Calu3 (cell line): ENCODE data around the gene LETM1. TPM values are rescaled to one million over a fixed set of nuclear protein-coding genes. Genes with fewer than 3 reads are reported as not detected.

Source experiments
- BruUV-seq: library from RNA; stranded (reverse); fragments of 400-500 nt; replicated peaks from 2 replicates; lab custom pipeline; 2021; lab: Mats Ljungman, UMichigan
- CTCF ChIA-PET: fragments of 300-600 bp; sonication (Branson Sonifier 250); formaldehyde crosslinking; loops from one replicate; lab custom pipeline; 2022; ENCODE audit warnings: antibody characterized with exemption; lab: Charles Lee
- DNase-seq: peaks from one replicate; pipeline ENCODE4 v3.0.0; 2022
- H3K27ac Mint-ChIP-seq: one replicate; pipeline ENCODE4 v1.8.0; 2022; ENCODE audit warnings: mixed read lengths; ENCODE audit not compliant: unreplicated experiment
- H3K27me3 Mint-ChIP-seq: one replicate; pipeline ENCODE4 v1.8.0; 2022; ENCODE audit warnings: mixed read lengths; ENCODE audit not compliant: unreplicated experiment
- H3K36me3 Mint-ChIP-seq: one replicate; pipeline ENCODE4 v1.8.0; 2022; ENCODE audit warnings: mild to moderate bottlenecking, moderate library complexity, mixed read lengths; ENCODE audit not compliant: insufficient read depth, unreplicated experiment
- H3K4me1 Mint-ChIP-seq: one replicate; pipeline ENCODE4 v1.8.0; 2022; ENCODE audit warnings: mild to moderate bottlenecking, low read depth, mixed read lengths; ENCODE audit not compliant: unreplicated experiment
- H3K4me3 Mint-ChIP-seq: one replicate; pipeline ENCODE4 v1.8.0; 2022; ENCODE audit warnings: mild to moderate bottlenecking, low read depth, moderate library complexity, mixed read lengths; ENCODE audit not compliant: unreplicated experiment
- H3K9me3 Mint-ChIP-seq: one replicate; pipeline ENCODE4 v1.8.0; 2022; ENCODE audit warnings: low read depth, mixed read lengths; ENCODE audit not compliant: unreplicated experiment
- CTCF ChIP-seq: fragments of 200-600 bp; IDR thresholded peaks from one replicate; pipeline ENCODE4 v1.8.0; 2022; ENCODE audit warnings: antibody characterized with exemption; ENCODE audit not compliant: unreplicated experiment
- intact Hi-C: fragments of 100-400 bp; cut with micrococcal nuclease; formaldehyde crosslinking; loops from one replicate; pipeline ENCODE4 v1.10.0; 2022; ENCODE audit not compliant: unreplicated experiment
- total RNA-seq: library from RNA; stranded (reverse); gene quantifications from 2 replicates; pipeline ENCODE4 v1.2.3, GENCODE V29; 2022

LETM1 gene
- total RNA-seq, 1 experiment from 2014 or later = 47.2 TPM

- peaks cover 8% of the 10 kb centered on the region for H3K4me1 Mint-ChIP-seq
- peak; percentile 54 for DNase-seq
- H3K27me3 Mint-ChIP-seq = no peaks in the 10 kb centered on the region
- BruUV-seq = no TSS peak
- peaks cover 10% of the 10 kb centered on the region for H3K36me3 Mint-ChIP-seq
- intact Hi-C loops = no loop called here
- no peak within 1 kb of the TSS for H3K27ac Mint-ChIP-seq
- no peaks in the 10 kb centered on the region for H3K9me3 Mint-ChIP-seq
- CTCF ChIA-PET = no interaction called here
- peak within 1 kb of the TSS; percentile 46 for H3K4me3 Mint-ChIP-seq
- TF ChIP-seq CTCF = no peak
These were observed 63.0 kb downstream of the LETM1 start, which contains the start of gene FGFR3 for GRCh38 chr4:1792832-1793495. TSS of gene FGFR3 (plus strand) at chr4:1793293. CDS start at chr4:1793935, 642 bp downstream.

- peaks cover 5% of the 10 kb centered on the region for H3K36me3 Mint-ChIP-seq
- no peaks in the 10 kb centered on the region for H3K9me3 Mint-ChIP-seq
- H3K4me1 Mint-ChIP-seq = peaks cover 8% of the 10 kb centered on the region
- no peak for DNase-seq
- intact Hi-C loops = no loop called here
- no TSS peak for BruUV-seq
- CTCF ChIA-PET = no interaction called here
- no peak overlapping the region for H3K27ac Mint-ChIP-seq
- TF ChIP-seq CTCF = no peak
- H3K4me3 Mint-ChIP-seq = no peak overlapping the region
- H3K27me3 Mint-ChIP-seq = no peaks in the 10 kb centered on the region
These were observed 63.7 kb downstream of the LETM1 start for GRCh38 chr4:1792158-1792831.

GRCh38 chr4:1790005-1790404 is 66.0 kb downstream of the LETM1 start:
- H3K27ac Mint-ChIP-seq = no peak overlapping the region
- no peak overlapping the region for H3K4me3 Mint-ChIP-seq
- no peaks in the 10 kb centered on the region for H3K4me1 Mint-ChIP-seq
- no peaks in the 10 kb centered on the region for H3K9me3 Mint-ChIP-seq
- no peaks in the 10 kb centered on the region for H3K36me3 Mint-ChIP-seq
- H3K27me3 Mint-ChIP-seq = no peaks in the 10 kb centered on the region
- CTCF ChIA-PET = no interaction called here
- BruUV-seq = no TSS peak
- no peak for TF ChIP-seq CTCF
- intact Hi-C loops = no loop called here
- DNase-seq = no peak

- BruUV-seq = no TSS peak
- Mint-ChIP-seq H3K27ac (no peak overlapping the region), H3K9me3 (no peaks in the 10 kb centered on the region), H3K4me3 (no peak overlapping the region), H3K27me3 (no peaks in the 10 kb centered on the region), H3K4me1 (no peaks in the 10 kb centered on the region), H3K36me3 (no peaks in the 10 kb centered on the region)
- no peak for TF ChIP-seq CTCF
- intact Hi-C loops = no loop called here
- no peak for DNase-seq
- CTCF ChIA-PET = no interaction called here
These were observed 66.4 kb downstream of the LETM1 start for GRCh38 chr4:1789552-1789951.
